Activated CD4-positive, alpha-beta T cell treated with anti-CD3 and anti-CD28 coated beads, Interleukin-2, amount 50 U/mL, for 16 hours (primary cell): Measurements from ENCODE around the gene SLC22A8.
"Not testable (repeated sequence)": the region's sequence is repeated elsewhere in the genome, so short reads cannot be mapped to it uniquely, and the experiment has no call there.

Experiments
- DNase-seq: peaks from one replicate; pipeline ENCODE4 v3.0.0-alpha.2; 2020

SLC22A8 gene, protein sequence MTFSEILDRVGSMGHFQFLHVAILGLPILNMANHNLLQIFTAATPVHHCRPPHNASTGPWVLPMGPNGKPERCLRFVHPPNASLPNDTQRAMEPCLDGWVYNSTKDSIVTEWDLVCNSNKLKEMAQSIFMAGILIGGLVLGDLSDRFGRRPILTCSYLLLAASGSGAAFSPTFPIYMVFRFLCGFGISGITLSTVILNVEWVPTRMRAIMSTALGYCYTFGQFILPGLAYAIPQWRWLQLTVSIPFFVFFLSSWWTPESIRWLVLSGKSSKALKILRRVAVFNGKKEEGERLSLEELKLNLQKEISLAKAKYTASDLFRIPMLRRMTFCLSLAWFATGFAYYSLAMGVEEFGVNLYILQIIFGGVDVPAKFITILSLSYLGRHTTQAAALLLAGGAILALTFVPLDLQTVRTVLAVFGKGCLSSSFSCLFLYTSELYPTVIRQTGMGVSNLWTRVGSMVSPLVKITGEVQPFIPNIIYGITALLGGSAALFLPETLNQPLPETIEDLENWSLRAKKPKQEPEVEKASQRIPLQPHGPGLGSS

DNA sequence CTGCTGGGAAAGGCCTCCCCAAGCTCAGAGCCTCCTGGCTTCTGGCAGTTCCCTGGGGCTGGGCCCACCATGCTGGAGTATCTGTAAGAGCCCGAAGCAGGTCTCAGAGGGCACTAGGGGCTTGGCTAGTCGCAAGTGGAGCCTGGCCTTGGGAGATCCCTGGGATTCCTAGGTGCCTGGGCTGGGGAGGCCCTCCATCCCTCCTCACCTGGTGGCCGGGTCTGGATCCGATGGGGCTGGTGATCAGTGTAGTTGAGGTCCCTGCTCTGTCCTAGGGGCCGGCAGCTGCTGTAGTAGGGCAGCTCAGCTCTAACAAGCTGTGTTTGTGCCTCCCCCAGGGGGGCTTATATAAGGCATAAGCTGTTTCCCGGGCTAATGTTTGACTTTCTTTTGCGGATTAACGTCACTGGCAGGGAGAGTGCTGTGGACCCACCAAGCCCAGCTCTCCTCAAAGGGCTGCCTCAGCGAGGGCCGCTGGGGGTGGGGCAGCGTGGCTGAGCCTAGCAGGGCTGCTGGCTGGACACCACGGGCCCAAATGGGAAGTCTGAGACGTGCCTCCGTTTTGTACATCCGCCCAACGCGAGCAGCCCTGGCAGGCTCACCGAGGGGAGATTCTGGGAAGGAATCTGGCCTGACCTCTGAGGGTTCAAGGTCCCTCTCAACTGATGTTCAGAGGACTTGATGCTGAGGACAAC lies at the start of gene SLC22A8:
SLC22A8 (minus strand) TSS at position 321 of the 695 bp plus-strand sequence. CDS start 883 bp downstream, outside the sequence.
- DNase-seq, result no peak

- not testable (repeated sequence) for DNase-seq
Measured at GRCh38 chr11:63046203-63046602, 30.6 kb upstream of the SLC22A8 start.

DNA sequence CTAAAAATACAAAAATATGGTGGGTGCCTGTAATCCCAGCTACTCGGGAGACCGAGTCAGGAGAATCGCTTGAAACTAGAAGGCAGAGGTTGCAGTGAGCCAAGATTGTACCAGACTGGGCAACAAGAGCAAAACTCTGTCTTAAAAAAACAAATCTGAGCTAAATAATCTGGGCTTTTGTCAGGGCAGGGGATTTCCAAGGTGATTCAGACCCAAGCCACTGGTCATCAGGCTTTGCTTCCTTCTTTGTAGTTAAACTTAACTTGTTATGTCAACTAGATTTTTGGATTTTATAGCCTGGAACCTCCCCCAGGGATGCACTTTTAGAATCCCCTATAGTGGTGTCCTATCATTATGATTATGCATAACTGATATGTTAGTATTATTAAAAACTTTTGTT lies 27.0 kb upstream of the SLC22A8 start:
- no peak for DNase-seq

DNA sequence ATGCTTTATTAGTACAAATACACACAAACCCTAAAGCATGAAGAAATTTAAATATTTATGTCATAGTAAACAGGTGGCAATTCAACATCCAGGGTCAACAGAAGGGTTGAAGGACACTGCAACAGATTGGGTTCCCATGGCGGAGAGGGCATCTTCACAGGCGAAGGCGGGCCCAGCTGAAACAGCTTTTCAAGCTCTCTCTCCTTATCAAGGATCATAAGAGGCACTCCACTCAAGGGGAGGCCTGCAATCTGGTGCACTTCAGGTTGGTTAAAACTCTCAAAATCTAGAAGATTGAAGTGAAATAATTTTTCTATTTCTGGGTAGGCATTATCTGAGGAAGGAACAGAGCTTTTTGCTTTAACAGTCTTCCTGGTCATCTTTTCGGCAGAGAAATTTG lies 16.8 kb upstream of the SLC22A8 start:
- no peak for DNase-seq

- peak; percentile 80 for DNase-seq
Measured at GRCh38 chr11:63023841-63024648, 8.4 kb upstream of the SLC22A8 start.

DNA sequence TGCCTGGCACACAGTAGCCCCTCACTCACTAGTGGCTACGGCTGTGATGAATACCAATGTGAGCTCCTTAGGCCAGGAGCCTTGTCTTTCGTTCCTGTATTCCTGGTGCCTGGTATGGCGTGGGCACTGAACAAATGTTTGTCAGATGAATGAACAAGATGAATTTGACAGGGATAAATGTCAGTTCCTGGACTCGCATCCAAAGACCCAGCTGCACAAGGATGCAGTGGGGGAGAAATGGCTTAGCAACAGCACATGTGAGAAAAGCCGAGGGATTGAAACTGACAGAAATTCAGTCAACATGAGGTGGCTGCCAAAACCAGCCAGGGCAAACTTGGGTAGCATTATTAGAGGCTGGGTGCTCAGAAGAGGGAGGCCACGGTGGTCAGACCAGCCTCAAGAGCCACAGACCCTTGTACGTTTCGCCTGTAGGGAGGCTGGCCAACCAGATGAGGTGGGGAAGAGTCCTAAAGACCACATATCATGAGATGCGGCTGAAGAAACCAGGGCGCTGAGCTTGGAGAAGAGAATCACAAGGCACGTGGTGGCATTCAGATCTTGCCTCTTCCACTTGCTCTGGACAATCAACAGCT lies 7.7 kb upstream of the SLC22A8 start:
- DNase-seq, result no peak

DNA sequence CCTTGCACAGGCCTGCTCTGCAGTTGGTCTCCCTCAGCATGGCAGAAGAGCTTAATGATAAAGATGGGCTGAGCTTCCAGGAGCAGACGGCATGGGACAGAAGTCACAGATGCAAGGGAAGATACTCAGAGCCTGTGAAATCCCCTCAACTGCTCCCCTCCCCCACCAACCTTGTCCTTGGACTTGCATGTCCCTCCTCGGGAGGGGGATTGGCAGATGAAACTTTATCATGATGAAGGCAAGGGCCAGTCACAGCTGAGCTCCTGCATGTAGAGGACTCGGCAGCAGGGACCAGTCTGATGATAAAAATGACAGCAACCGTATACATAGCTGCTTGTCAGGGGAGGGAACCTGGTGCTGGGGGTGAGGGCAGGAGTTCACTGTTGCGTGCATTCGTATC lies 6.8 kb upstream of the SLC22A8 start:
- no peak for DNase-seq

DNA sequence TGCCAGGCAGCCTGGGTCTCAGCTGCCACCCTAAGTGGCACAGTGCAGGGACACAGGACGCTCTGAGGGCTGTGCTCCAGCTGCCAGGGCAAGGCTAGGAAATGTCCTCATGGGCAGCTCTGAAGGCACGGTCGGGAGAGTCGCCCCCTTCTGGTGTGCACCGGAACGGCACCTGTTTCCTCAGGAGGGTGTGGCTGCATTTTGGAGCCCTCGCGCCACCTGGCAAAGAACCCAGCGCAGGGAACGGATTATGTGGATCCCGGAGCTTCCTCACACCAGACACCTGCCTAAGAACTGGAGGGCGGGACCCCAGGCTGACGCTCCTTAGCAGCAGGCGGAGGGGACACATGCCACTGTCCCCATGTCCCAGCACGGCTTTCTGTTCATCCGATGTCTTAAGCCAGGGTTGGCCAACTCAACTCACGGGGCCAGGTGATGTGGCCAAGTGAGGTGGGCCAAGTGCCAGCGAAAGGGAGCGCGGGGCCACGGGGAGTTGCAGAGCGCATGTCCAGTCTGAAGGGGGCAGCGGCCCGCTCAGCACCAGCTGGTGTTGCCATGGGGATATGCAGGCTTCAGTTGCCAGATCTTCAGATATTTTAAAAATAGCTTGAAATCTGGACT lies 5.1 kb upstream of the SLC22A8 start:
- peak; percentile 47 for DNase-seq

DNA sequence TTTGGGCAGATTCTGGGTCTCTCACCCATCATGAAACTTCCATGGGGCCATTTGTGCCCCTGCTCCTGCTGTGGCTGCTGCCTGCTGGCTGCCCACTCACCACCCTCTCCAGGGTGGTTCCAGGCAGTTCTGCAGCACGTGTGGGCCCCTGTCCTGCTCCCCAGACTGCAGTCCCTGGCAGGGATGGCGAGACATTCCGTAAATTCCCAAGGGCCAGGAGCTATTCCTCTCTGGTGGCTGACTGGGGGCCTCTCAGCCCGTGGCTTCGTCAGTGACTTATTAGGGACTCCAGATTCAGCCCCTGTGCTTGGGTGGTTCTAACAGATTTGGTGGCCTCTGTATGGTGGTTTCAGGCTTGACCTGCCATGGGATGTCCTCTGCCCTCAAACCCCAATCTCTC lies 3.9 kb upstream of the SLC22A8 start:
- no peak for DNase-seq

DNA sequence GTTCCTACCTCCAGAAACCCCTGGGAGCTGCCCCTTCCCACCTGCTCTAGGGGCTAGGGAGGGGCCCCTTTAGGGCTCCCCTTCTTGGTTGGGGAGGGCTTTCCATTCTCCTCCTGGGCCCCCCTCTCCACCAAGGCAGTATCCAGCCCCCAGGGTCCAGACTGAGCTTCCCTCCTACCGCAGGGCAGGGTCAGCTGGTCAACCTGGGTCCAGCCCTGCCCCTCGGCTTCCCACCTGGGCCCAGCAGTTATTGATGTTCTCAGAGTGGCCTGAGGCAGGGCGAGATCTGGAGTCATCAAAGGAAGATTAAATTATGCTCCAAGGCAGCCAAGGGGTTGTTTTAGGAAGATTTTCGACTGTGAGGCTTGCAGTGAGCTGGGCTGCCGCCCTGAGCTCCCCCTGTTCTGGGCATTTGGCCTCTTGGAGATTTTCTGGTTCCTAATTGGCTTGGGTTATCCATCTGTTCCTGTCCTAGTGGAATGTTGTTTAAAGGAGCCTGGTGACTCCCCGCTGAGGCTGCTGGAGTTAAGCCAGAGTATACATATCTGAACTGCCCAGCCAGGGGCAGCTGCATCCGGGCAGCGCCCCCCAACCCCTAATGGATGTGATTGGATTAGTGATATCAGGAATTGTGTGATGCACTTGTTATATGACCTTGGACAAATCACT lies 1.8 kb upstream of the SLC22A8 start:
- no peak for DNase-seq

- no peak for DNase-seq
Measured at GRCh38 chr11:63014408-63015055, 1.1 kb downstream of the SLC22A8 start.

- no peak for DNase-seq
Measured at GRCh38 chr11:63012839-63013238, 2.8 kb downstream of the SLC22A8 start.

GRCh38 chr11:63012430-63012829 lies 3.2 kb downstream of the SLC22A8 start:
- DNase-seq, result no peak

DNA sequence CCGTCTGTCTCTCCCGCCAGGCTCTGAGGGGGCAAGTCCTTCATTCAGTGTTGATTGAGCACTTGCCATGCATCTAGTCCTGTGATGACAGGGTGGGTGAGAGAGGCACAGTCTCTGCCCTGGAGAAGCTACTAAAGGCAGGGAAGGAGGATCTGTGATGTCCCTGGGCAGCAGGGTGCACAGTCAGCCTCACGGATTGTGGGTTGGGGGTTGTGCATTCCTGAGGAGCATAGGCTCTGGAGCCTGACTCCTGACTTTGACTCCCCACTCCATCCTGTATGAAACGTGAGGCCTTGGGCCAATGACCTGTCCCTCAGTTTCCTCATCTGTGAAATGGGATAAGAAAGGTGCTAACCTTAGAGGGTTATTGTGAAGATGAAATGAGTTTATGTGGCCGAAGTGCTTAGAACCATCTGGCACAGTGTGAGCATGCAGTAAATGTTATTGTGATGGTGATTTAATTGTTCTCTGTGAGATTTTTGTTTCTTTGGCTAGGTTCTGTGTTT lies 4.7 kb downstream of the SLC22A8 start:
- DNase-seq, result no peak

DNA sequence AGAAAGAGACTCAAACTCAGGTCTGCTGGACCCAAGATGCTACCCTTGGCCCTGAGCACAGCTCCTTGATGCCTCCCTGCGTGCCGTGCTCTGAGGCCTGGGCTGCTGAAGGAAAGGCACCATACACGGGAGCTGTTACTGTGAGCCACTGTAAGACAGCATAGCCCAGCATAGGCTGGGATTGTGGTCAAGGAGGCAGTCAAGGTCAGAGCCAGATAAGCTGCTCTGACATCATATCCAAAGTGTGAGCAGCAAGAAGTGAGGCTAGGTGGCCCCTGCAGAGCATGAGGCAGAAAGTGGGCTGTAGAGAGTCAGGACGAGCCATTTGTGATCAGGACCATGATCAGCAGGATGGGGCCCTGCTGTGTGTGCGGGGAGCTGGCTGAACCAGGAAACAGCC lies 7.7 kb downstream of the SLC22A8 start:
- DNase-seq, result no peak

DNA sequence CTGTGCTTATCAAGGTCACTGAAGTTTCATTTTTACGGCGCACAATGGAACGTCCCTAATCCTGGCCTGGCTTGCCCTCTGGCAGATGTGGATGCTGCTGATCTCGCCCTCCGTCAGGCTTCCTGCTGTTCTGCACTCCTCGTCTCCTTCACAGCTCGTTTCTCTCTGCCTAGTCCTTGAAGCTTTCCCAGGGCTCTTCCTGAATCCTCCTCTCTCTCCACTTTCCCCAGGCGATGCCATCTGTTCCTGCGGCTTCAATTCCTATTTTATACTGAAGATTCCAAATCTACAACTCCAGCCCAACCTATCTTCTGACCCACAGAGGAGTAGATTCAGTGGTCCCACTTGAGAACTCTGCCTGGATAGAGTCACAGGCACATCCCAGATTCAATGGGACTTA lies 14.2 kb downstream of the SLC22A8 start:
- no peak for DNase-seq

- no peak for DNase-seq
Measured at GRCh38 chr11:62999649-63000048, 16.0 kb downstream of the SLC22A8 start.

DNA sequence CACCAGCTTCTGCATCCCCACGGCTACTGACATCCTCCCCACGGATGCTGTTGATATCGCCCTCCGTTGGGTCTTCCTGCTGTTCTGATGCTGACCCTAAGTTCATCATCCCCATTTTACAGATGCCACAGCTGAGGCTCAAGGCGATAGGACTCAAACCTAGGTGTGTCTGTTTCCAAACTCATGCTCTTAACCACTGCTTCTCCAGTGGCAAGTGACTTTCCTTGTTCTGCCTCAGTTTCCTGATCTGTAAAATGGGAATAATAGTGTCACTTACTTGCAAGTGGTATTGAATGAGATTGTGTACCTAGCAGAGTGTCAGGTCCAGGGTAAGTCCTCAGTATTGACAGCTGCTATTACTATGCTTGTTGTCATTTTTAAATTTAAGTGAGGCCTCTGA lies 16.5 kb downstream of the SLC22A8 start:
- DNase-seq, result no peak

DNA sequence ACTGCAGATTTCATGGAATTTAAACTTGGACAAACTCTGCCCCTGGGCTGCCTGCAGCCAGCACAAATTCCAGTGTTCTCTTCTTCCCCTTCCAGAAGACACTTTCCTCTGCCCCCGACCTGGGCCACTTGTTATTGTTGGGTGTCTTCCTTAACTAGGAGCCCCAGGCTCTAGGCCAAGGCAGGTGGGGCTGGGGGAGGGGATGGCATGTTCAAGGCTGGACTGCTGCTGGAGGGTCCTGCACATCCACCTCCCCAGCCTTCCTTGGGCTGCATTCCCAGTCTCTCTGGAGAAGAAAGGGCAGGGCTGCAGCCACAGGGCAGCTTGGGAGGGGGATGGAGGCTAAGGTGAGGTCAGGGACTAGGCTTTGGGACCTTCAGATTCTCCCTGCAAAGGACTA lies 19.4 kb downstream of the SLC22A8 start:
- no peak for DNase-seq

- no peak for DNase-seq
Measured at GRCh38 chr11:62994775-62995174, 20.9 kb downstream of the SLC22A8 start.

GRCh38 chr11:62988276-62988675 lies 27.4 kb downstream of the SLC22A8 start:
- no peak for DNase-seq
